GM08714 (cell line): ENCODE data around the gene DIAPH2.

Experiments
- H3K4me3 ChIP-seq: fragments of 200-500 bp; sonication (Bioruptor generic); 2 replicates; pipeline ENCODE4 v1.5.1; 2014; ENCODE audit warnings: mild to moderate bottlenecking, low read length, inconsistent platforms
- ZNF274 ChIP-seq: IDR thresholded peaks from 2 replicates; pipeline ENCODE4 v1.6.1; 2012; ENCODE audit warnings: mild to moderate bottlenecking, low read depth, low read length

Gene DIAPH2

GRCh38 chrX:97132664-97133415 is 448.2 kb downstream of the DIAPH2 start:
- no peak for TF ChIP-seq ZNF274
- no peak overlapping the region for H3K4me3 ChIP-seq

GRCh38 chrX:97145934-97146333 is 461.3 kb downstream of the DIAPH2 start:
- TF ChIP-seq ZNF274 = no peak

GRCh38 chrX:97155816-97156215 is 471.2 kb downstream of the DIAPH2 start:
- no peak for TF ChIP-seq ZNF274
- no peak overlapping the region for H3K4me3 ChIP-seq

More at GRCh38 chrX:97145934-97146333, 461.3 kb downstream of the DIAPH2 start:
- H3K4me3 ChIP-seq = no peak overlapping the region

GRCh38 chrX:97158269-97158668 is 473.6 kb downstream of the DIAPH2 start:
- no peak overlapping the region for H3K4me3 ChIP-seq
- TF ChIP-seq ZNF274 = no peak

GRCh38 chrX:97159916-97160800 is 475.5 kb downstream of the DIAPH2 start:
- no peak overlapping the region for H3K4me3 ChIP-seq
- TF ChIP-seq ZNF274 = no peak

- H3K4me3 ChIP-seq = no peak overlapping the region
- TF ChIP-seq ZNF274 = no peak
Observed at GRCh38 chrX:97167333-97167732, 482.7 kb downstream of the DIAPH2 start.

- H3K4me3 ChIP-seq = no peak overlapping the region
- TF ChIP-seq ZNF274 = no peak
Observed at GRCh38 chrX:97168646-97169045, 484.0 kb downstream of the DIAPH2 start.

GRCh38 chrX:97175147-97175546 is 490.5 kb downstream of the DIAPH2 start:
- H3K4me3 ChIP-seq = no peak overlapping the region
- no peak for TF ChIP-seq ZNF274

GRCh38 chrX:97189668-97190067 is 505.0 kb downstream of the DIAPH2 start:
- TF ChIP-seq ZNF274 = no peak
- H3K4me3 ChIP-seq = no peak overlapping the region

- no peak for TF ChIP-seq ZNF274
- no peak overlapping the region for H3K4me3 ChIP-seq
Observed at GRCh38 chrX:97199501-97199900, 514.9 kb downstream of the DIAPH2 start.

GRCh38 chrX:97200454-97200853 is 515.8 kb downstream of the DIAPH2 start:
- no peak overlapping the region for H3K4me3 ChIP-seq
- no peak for TF ChIP-seq ZNF274

- TF ChIP-seq ZNF274 = no peak
- H3K4me3 ChIP-seq = no peak overlapping the region
Observed at GRCh38 chrX:97210501-97210900, 525.9 kb downstream of the DIAPH2 start.

GRCh38 chrX:97211070-97211469 is 526.4 kb downstream of the DIAPH2 start:
- H3K4me3 ChIP-seq = no peak overlapping the region
- no peak for TF ChIP-seq ZNF274

GRCh38 chrX:97215186-97215585 is 530.5 kb downstream of the DIAPH2 start:
- no peak for TF ChIP-seq ZNF274
- H3K4me3 ChIP-seq = no peak overlapping the region

GRCh38 chrX:97224148-97224547 is 539.5 kb downstream of the DIAPH2 start:
- TF ChIP-seq ZNF274 = no peak
- no peak overlapping the region for H3K4me3 ChIP-seq

- H3K4me3 ChIP-seq = no peak overlapping the region
- TF ChIP-seq ZNF274 = no peak
Observed at GRCh38 chrX:97229318-97229717, 544.7 kb downstream of the DIAPH2 start.
